ENCODE measurements around the gene MCRIP1.
A peak's percentile ranks its signal among the peaks of the same experiment; 100 is the strongest.

The MCRIP1 gene

DNA sequence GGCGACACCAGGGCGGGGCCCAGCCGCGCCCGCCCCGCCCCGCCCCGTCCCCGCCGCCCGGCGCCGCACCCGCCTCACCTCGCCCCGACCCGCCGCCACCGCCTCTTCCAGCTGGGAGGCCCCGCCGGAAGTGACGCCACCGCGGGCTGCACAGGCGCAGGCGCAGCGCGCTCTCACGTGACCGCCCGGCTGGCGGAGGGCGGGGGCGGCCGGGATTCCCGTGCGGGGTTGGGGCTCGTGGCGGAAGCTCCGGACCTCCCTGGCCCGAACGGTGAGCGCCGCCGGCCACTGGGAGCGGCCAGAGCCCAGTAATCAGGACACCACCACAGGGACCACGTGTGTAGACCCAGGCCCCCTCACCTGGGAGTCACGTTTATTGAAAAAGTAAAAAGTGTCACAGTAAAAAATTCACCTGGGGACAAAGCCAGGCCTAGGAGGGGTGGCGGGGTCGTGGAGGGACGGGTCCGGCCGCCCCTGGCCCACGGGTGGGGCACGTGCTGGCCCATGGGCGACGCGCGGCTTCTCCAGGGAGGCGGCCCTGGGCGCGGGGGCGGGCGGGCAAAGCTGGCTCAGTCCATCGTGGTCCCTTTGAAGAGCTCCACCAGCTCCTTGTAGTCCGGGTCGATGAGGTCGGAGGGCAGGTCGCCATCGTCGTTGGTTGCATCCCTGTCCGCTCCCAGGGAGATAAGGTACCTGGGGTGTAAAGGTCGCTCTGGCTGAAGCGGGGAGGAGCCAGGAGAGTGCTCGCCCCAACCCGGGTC lies at the start of gene MCRIP1:
MCRIP1 (minus strand) TSS at position 132 of the 761 bp plus-strand sequence. CDS start 8,785 bp downstream, outside the sequence.
- peak; percentile 94 for DNase-seq

GRCh38 chr17:81879121-81879520 lies 46.0 kb upstream of the MCRIP1 start:
- no peak for DNase-seq

DNA sequence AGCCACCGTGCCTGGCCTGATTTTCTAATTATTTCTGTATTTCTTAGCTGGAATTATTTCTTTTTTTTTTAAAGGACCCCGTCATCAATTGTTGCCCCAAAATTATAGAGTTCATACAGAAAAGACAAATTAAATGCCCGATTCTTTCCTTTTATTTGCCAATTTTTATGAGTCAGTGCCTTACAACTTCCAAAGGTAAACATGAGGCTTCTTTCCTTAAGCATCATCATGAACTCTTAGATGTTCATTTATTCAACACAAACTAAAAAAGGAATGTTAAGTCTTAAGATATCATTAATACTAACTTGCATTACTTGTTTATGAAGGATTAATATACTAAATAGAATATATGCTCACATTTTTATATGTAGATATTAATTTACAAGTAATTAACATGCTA lies 45.2 kb upstream of the MCRIP1 start:
- no peak for DNase-seq

DNA sequence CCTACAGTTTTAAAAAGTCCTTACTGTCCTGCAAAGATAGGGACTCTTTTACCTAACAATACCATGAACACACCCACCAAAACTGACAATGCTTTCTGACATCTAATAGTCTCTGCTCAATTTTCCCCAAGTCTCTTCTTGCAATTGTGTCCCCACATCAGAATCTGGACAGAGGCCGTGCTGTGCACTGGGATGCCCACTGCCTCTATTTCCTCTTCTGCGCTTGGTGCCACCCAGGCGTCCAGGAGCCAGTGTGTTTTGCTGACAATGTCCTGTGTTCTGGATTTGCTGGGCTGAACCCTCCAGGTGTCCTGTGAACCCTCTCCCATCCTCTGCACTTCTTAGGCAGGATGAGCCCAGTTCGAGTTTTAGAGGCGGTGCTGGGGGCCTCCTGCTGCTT lies 44.5 kb upstream of the MCRIP1 start:
- no peak for DNase-seq

DNA sequence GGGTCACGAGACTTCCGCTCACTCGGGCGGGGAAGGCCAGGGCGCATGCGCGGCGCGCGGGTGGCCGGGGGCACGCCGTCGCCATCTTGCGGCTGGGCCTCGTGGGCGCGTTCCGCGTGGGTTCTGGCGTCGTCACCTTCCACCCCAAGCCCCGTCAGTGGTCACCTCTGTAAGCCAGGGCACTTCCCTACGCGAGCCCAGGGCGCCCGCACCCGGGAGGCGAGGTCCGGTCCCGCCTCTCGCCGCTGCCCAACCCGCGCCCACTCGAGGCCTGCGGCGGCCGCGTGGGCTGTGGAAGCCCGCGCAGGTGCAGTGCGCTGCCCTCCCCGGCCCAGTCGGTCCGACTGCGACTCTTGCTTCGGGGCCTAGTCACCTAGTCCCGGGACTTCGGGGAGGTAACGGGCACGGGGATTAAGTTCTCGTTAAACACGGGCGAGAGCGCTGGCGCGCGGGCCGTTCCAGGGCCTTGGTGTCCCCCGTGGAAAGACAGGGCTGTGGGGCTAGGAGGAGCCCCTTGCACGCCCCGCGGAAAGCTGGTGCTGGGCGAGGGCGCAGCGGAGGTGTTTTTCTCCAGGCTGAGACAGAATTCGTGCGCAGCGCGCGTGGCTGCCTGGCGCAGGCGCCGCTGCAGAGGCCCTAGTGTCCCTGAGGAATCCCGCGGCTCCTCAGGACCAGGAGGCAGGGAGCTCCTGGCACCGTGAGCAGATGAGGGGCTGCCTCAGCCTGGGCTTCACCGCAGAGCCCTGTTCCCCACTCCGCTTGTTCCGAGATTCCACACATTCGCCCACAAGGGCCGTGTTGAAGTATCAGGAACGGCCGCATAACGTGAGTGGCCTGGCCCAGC lies 38.5 kb upstream of the MCRIP1 start:
- peak; percentile 95 for DNase-seq

- no peak for DNase-seq
These were observed 37.9 kb upstream of the MCRIP1 start, which contains the start of gene ARHGDIA for GRCh38 chr17:81870981-81871386. Gene ARHGDIA, minus strand, starts transcription at chr17:81871337. Its CDS starts 1,407 bp downstream, at chr17:81869930.

- DNase-seq, result peak; percentile 38
These were observed 37.3 kb upstream of the MCRIP1 start for GRCh38 chr17:81870131-81870980.

- DNase-seq, result no peak
These were observed 36.4 kb upstream of the MCRIP1 start for GRCh38 chr17:81869221-81870130.

DNA sequence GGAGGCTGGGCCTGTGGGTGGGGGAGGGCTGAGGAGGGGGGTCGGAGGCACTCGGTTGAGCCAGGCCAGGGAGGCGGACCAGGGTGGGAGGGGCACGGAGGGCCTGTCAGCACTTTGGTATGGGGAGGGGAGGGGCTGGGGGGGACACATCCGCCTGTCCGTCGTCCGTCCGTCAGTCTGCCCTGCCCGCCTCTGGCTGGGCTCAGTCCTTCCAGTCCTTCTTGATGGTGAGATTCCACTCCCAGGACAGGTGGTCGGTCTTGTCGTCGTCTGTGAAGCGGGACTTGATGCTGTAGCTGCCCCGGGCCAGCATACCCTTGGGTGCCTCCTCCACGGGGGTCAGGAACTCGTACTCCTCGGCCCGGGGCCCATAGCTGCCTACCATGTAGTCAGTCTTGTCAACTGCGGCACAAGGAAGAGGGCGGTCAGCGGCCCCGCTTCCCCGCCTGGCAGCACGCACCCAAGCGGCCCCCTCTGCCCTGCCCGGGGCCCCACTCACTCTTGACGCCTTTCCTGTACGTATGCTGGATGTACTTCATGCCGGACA lies 35.7 kb upstream of the MCRIP1 start:
- no peak for DNase-seq

- no peak for DNase-seq
These were observed 35.0 kb upstream of the MCRIP1 start for GRCh38 chr17:81867991-81868673.

DNA sequence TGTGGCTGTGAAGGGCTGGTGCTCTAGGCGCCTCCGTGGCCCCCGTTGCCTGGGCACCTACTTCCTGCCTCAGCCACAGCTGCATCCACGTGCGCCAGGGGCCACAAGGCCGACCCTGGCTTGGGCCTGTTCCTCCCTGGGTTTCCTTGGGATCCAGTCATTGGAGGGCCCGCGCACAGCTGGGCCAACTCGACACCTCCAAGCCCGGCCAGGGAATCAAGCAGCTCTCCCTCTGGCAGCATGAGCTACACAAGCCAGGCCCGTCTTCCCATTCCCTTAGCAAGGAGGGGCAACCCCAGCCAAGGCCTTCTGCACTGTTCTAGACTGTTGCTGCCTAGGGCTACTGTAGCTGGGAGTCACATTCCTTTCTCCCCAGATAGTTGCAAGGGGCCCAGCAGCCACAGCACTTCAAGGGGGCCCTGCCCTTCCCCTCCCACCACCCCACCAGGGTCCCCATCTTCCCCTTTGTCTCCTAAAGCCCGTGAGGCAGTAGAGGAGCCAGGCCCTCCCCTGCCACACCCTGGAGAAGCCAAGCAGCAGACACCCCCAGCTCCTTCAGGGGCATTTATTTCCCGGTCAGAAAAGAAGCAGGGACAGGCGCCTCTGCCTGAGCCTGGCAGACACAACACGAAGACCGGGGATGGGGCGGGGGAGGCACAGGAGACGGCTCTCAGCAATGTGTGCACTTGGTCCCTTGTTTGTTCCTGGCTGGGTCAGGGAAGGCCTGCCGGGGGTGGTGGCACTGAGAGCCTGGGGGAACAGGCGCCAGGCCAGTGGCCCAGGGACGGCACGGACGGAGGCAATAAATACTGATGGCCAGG lies 34.3 kb upstream of the MCRIP1 start:
- DNase-seq, result no peak

DNA sequence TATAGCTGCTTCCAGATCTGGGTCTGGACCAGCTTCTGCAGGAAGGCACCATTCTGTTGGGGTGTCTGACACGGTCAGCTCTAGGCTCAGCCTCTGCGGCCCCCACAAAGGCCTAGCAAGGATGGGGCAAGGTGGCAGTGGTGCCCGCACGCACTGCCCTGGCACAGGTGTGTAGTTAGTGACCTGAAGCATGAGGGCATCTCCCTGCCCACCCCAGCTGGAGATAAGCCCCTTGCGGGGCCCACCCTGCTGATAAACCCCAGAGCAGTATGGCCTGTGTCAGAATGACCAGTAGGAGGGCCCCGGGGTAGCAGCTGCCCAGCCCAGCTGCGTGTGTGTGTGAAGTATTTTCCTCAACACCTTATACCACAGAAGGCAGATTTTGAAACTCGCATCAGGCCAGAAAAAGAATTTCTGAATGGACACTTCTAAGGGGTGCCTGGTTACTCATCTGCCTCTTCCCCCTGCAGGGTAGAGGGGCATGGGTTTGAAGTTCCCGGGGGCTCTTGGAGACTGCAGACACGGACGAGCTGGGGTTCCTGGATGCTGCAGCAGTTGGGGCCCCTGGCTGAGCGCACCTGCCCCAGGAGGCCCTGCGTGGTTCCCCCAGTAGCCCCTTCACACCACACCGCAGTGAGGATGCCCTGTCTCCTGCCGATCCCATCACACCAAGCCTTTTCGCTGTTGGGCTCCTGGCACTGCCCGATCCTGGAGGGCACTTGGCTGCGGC lies 33.5 kb upstream of the MCRIP1 start:
- DNase-seq, result no peak

GRCh38 chr17:81865733-81866439 lies 32.8 kb upstream of the MCRIP1 start:
- DNase-seq, result no peak

DNA sequence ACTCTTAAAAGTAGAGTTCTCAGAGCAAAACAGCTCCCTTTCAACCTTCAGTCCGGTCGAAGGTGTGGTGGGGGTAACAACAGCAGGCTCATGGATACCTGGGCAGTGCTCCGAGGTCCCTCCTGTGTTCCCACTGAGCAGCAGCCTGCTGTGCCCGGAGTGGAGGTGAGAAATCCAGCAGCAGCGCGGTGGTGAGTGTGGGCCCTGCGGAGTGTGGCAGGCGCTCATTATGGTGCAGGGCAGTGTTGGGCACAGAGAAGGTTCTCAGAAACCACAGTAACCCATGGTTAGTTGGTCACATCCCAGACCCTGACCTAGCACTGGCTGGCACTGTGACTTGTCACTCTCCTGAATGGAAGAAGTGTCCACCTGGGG lies 32.3 kb upstream of the MCRIP1 start:
- no peak for DNase-seq

DNA sequence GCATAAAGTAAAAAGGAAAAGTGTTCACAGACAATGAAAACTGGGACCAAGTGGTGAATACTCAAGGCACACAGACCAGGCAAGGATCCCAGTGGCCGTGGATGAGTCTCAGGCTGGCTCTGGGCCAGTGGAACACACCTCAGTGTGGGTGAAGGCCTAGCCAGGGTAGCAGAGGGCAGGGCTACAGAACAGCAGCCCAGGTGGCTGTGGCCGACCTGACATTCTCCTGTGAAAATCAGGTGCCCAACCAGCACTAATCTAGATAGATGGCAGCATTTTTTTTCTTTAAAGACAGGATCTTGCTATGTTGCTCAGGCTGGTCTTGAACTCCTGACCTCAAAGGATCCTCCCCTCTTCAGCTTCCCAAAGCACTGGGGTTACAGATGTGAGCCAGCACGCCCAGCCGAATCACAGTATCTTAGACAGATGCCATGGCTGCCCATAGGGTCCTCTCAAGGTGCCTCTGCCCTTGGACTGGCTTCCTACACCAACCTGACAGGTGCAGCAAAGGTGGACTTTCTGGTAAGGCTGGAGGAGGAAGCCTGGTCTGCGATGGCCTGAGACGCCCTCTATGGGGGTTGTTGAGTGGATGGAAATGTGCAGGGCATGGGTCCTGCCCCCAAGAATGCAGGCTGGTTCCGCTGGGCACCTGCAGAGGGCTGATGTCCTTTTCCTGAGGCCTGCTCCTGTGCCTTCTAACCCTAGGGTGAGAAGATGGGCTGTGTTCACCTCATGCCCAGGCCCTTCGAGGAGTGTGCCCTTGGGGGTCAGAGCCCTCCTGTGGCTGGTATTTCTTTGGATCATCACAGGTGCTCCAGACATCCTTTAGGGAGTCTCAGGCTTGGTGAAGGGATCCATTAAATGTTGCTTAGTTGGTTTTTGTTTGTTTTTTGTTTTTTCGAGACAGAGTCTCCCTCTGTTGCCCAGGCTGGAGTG lies 31.0 kb upstream of the MCRIP1 start:
- no peak for DNase-seq

DNA sequence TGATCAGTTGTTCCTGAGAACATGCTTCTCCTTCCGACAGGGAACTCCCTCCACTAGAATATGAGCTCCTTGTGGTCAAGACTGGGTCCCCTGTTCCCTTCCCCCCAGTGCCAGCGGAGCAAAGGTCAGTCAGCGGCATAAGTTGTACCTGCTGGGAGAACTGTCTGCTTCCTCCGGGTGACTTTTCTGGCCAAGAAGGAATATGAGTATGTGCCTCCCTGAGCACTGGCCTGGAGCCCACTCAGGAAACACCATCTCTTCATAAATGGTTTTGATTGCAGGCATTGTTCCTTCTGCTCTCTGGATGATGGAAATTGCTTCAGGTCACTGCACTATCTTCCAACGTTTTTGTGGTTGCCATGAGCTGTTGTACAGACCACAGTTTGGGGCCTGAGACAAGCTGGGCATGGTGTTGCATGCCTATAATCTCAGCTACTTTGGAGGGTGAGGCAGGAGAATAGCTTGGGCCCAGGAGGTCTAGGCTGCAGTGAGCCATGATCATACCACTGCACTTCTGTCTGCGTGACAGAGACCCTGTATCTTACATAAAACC lies 30.1 kb upstream of the MCRIP1 start:
- DNase-seq, result no peak

Measured in CD4-positive, alpha-beta T cell treated with Interleukin-15 for 1 hour (primary cell).